ENCODE measurements around the gene LRRC39. TPM values are rescaled to one million over a fixed set of nuclear protein-coding genes. Genes with fewer than 3 reads are reported as not detected.

LRRC39 gene
- total RNA-seq, 3 donors from 2014 or later: 1.3 to 2.5 (median 1.9) TPM

- no peak overlapping the region for H3K27ac ChIP-seq
- H3K36me3 ChIP-seq: no peaks in the 10 kb centered on the region
- no peaks in the 10 kb centered on the region for H3K4me1 ChIP-seq
- no peak for DNase-seq (ENCODE audit: low spot score in 2 of 2)
- TF ChIP-seq CTCF (IDR thresholded peaks at IDR 0.05): no peak
- no peak for TF ChIP-seq POLR2A (IDR thresholded peaks at IDR 0.05)
- TF ChIP-seq POLR2AphosphoS5 (IDR thresholded peaks at IDR 0.05): no peak
- no peak overlapping the region for H3K4me3 ChIP-seq
- no peaks in the 10 kb centered on the region for H3K27me3 ChIP-seq
- H3K9me3 ChIP-seq: no peaks in the 10 kb centered on the region
- intact Hi-C loops (cut with DNase I; ENCODE audit: low total_unique reads): no loop called here
Measured at GRCh38 chr1:100131623-100132022, 46.4 kb downstream of the LRRC39 start.

DNA sequence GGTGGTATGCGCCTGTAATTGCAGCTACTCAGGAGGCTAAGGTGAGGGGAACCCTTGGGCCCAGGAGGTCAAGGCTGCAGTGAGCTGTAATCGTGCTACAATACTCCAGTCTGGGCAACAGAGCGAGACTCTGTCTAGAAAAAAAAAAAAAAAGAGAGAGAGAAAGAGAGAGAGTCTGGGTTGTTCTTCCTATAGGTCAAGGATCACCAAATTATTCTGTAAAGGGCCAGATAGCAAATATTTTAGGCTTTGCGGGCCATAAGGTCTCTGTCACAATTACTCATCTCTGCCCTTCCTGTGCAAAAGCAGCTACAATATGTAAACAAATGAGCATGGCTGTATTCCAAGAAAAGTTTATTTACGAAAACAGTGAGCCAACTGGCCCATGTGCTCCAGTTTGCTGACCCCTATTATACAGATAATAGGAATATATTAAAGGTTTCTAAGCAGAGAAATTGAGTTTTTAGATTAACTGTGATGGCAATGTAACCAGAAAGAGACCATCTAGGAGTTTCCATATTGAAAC is 47.4 kb downstream of the LRRC39 start:
- DNase-seq (ENCODE audit: low spot score in 2 of 2): no peak
- Histone ChIP-seq H3K36me3 (no peaks in the 10 kb centered on the region), H3K4me3 (no peak overlapping the region), H3K27me3 (no peaks in the 10 kb centered on the region), H3K4me1 (no peaks in the 10 kb centered on the region), H3K9me3 (no peaks in the 10 kb centered on the region), H3K27ac (no peak overlapping the region)
- intact Hi-C loops (cut with DNase I; ENCODE audit: low total_unique reads): no loop called here
- TF ChIP-seq CTCF (IDR thresholded peaks at IDR 0.05): no peak
- TF ChIP-seq POLR2A (IDR thresholded peaks at IDR 0.05): no peak
- no peak for TF ChIP-seq POLR2AphosphoS5 (IDR thresholded peaks at IDR 0.05)

DNA sequence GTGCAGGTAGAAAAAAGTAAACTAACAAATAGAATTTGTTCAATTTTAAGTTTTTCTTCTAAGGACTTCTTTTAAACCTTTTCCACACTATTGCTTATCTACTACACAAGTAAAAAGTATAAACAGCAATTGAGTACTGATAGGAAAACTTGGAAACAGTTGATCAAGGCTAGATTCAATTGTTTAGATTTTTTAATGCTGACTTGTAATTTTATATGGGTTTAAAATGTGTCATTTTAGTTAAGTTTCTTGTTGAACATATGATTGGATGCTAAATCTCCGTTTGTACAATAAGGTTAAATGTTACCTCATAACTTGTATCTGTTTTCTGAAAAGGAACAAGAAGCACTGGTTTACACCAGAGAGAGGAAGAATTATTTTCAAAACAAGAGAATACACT is 50.8 kb downstream of the LRRC39 start:
- Histone ChIP-seq H3K36me3 (no peaks in the 10 kb centered on the region), H3K4me3 (no peak overlapping the region), H3K27ac (no peak overlapping the region), H3K4me1 (no peaks in the 10 kb centered on the region), H3K9me3 (no peaks in the 10 kb centered on the region), H3K27me3 (no peaks in the 10 kb centered on the region)
- intact Hi-C loops (cut with DNase I; ENCODE audit: low total_unique reads): no loop called here
- DNase-seq (ENCODE audit: low spot score in 2 of 2): no peak
- TF ChIP-seq CTCF (IDR thresholded peaks at IDR 0.05) (no peak), POLR2A (IDR thresholded peaks at IDR 0.05) (no peak), POLR2AphosphoS5 (IDR thresholded peaks at IDR 0.05) (no peak)

- Histone ChIP-seq H3K4me1 (no peaks in the 10 kb centered on the region), H3K27me3 (no peaks in the 10 kb centered on the region), H3K27ac (no peak overlapping the region), H3K36me3 (peaks cover 3% of the 10 kb centered on the region), H3K4me3 (no peak overlapping the region), H3K9me3 (no peaks in the 10 kb centered on the region)
- intact Hi-C loops (cut with DNase I; ENCODE audit: low total_unique reads): no loop called here
- DNase-seq (ENCODE audit: low spot score in 2 of 2): no peak
- TF ChIP-seq CTCF (IDR thresholded peaks at IDR 0.05) (no peak), POLR2AphosphoS5 (IDR thresholded peaks at IDR 0.05) (no peak), POLR2A (IDR thresholded peaks at IDR 0.05) (no peak)
Measured at GRCh38 chr1:100122177-100122576, 55.9 kb downstream of the LRRC39 start.

DNA sequence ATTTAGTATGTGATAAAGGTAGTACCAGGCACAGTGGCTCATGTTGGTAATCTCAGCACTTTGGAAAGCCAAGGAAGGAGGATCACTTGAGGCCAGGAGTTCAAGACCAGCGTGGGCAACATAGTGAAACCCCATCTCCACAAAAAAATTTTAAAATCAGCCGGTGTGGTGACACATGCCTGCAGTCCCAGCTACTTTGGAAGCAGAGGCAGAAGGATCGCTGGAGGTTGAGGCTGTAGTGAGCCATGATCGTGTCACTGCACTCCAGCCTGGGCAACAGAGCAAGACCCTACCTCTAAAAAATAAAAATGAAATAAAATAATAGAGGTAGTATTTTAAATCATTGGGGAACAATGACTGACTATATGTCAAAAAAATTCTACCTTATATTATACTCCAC is 62.5 kb downstream of the LRRC39 start:
- H3K9me3 ChIP-seq: no peaks in the 10 kb centered on the region
- intact Hi-C loops (cut with DNase I; ENCODE audit: low total_unique reads): no loop called here
- TF ChIP-seq CTCF (IDR thresholded peaks at IDR 0.05) (no peak), POLR2AphosphoS5 (IDR thresholded peaks at IDR 0.05) (no peak), POLR2A (IDR thresholded peaks at IDR 0.05) (no peak)
- no peaks in the 10 kb centered on the region for H3K27me3 ChIP-seq
- no peaks in the 10 kb centered on the region for H3K4me1 ChIP-seq
- no peak for DNase-seq (ENCODE audit: low spot score in 2 of 2)
- no peak overlapping the region for H3K4me3 ChIP-seq
- no peaks in the 10 kb centered on the region for H3K36me3 ChIP-seq
- H3K27ac ChIP-seq: no peak overlapping the region

All from breast epithelium (tissue), 4 donors.